Colon (tissue), 2 donors: ENCODE results near the gene CCDC170.

Experiments used
- FAIRE-seq: peaks from 2 replicates; lab custom pipeline; 2012; peaks lifted over from hg19 to GRCh38; lab: Jason Lieb, UNC
- donor health status: control.
- donor health status: control.

Gene CCDC170

GRCh38 chr6:151618717-151619116 is 124.9 kb downstream of the CCDC170 start:
- FAIRE-seq, result no peak

GRCh38 chr6:151620179-151620578 is 126.4 kb downstream of the CCDC170 start:
- FAIRE-seq, result no peak

GRCh38 chr6:151624071-151624470 is 130.3 kb downstream of the CCDC170 start:
- FAIRE-seq, result no peak

- FAIRE-seq, result no peak
These were observed 130.7 kb downstream of the CCDC170 start for GRCh38 chr6:151624481-151624880.

GRCh38 chr6:151624900-151625536 is 131.2 kb downstream of the CCDC170 start:
- no peak for FAIRE-seq

GRCh38 chr6:151627689-151628444 is 134.1 kb downstream of the CCDC170 start:
- no peak for FAIRE-seq

GRCh38 chr6:151629791-151630190 is 136.0 kb downstream of the CCDC170 start:
- FAIRE-seq, result no peak

GRCh38 chr6:151630387-151630786 is 136.6 kb downstream of the CCDC170 start:
- no peak for FAIRE-seq

- FAIRE-seq, result no peak
These were observed 137.3 kb downstream of the CCDC170 start for GRCh38 chr6:151630991-151631655.

- no peak for FAIRE-seq
These were observed 138.7 kb downstream of the CCDC170 start for GRCh38 chr6:151632415-151632987.

- FAIRE-seq, result no peak
These were observed 139.9 kb downstream of the CCDC170 start for GRCh38 chr6:151633526-151634335.

- no peak for FAIRE-seq
These were observed 140.5 kb downstream of the CCDC170 start for GRCh38 chr6:151634336-151634720.

GRCh38 chr6:151635741-151636140 is 141.9 kb downstream of the CCDC170 start:
- no peak for FAIRE-seq

GRCh38 chr6:151637814-151638213 is 144.0 kb downstream of the CCDC170 start:
- no peak for FAIRE-seq

- FAIRE-seq, result no peak
These were observed 145.9 kb downstream of the CCDC170 start for GRCh38 chr6:151639750-151640149.

GRCh38 chr6:151641028-151641427 is 147.2 kb downstream of the CCDC170 start:
- no peak for FAIRE-seq

- FAIRE-seq, result no peak
These were observed 154.3 kb downstream of the CCDC170 start for GRCh38 chr6:151647976-151648639.

GRCh38 chr6:151649835-151650234 is 156.0 kb downstream of the CCDC170 start:
- FAIRE-seq, result no peak

- no peak for FAIRE-seq
These were observed 157.8 kb downstream of the CCDC170 start for GRCh38 chr6:151651639-151652038.

GRCh38 chr6:151652325-151652724 is 158.5 kb downstream of the CCDC170 start:
- no peak for FAIRE-seq

- FAIRE-seq, result no peak
These were observed 161.3 kb downstream of the CCDC170 start for GRCh38 chr6:151655099-151655498.
